A673 (cell line): ENCODE results near the gene IPCEF1.

ENCODE experiments used
- EZH2 ChIP-seq: fragments of 200-600 bp; sonication (generic); IDR thresholded peaks from 2 replicates; pipeline ENCODE4 v1.6.1; 2017; ENCODE audit warnings: borderline replicate concordance, low read depth, mild to moderate bottlenecking, mixed read lengths, antibody characterized with exemption, low read length; ENCODE audit not compliant: poor library complexity, severe bottlenecking
- TF ChIP-seq, protein P1 (sequence below): fragments of 300-800, 200-600 bp; sonication (generic); conservative IDR thresholded peaks from 2 replicates; pipeline ENCODE4 v1.5.1; 2017; ENCODE audit warnings: low read depth, mild to moderate bottlenecking, antibody characterized with exemption, low read length, moderate library complexity, mixed read lengths

DNA sequence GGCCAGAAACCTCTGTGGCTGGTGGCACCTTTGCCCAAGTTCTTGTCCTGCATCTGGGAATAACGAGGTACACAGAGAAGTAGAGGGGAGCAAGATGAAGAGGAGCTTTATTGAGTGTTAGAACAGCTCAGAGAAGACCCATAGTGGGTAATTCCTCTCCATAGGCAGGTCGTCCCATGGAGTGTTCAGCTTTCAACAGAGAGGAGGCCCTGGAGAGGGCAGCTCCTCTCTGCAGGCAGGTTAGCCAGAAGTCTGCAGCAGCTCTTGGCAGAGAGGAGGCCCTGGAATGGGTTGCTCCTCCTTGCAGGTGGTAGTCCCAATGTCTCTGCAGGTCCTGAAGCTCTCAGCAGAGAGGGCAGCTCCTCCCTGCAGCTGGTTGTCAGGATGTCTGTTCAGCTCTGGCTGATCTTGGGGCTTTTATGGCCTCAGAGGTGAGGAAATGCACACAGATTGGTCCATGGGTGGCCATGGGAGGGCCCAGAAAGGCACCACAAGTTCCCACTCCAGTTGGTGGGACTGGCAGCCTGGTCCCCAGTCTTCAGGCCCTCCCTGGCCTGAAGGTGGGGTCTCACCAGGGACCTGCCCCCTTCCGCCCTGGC is 89.0 kb downstream of the IPCEF1 start:
- TF ChIP-seq, protein P1, sequence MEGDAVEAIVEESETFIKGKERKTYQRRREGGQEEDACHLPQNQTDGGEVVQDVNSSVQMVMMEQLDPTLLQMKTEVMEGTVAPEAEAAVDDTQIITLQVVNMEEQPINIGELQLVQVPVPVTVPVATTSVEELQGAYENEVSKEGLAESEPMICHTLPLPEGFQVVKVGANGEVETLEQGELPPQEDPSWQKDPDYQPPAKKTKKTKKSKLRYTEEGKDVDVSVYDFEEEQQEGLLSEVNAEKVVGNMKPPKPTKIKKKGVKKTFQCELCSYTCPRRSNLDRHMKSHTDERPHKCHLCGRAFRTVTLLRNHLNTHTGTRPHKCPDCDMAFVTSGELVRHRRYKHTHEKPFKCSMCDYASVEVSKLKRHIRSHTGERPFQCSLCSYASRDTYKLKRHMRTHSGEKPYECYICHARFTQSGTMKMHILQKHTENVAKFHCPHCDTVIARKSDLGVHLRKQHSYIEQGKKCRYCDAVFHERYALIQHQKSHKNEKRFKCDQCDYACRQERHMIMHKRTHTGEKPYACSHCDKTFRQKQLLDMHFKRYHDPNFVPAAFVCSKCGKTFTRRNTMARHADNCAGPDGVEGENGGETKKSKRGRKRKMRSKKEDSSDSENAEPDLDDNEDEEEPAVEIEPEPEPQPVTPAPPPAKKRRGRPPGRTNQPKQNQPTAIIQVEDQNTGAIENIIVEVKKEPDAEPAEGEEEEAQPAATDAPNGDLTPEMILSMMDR, result no peak
- TF ChIP-seq EZH2, result no peak
